A549 treated with AZD9567 at 1 μM for 4 hours (cell line): ENCODE results near the gene HIF1A. TPM values are rescaled to one million over a fixed set of nuclear protein-coding genes. Genes with fewer than 3 reads are reported as not detected.

ENCODE experiments used
- total RNA-seq: library from RNA; stranded (reverse); fragments of 200-300 nt; extraction: Qiagen RNA extraction; gene quantifications from 5 replicates; pipeline ENCODE4 v1.2.3, GENCODE V29; 2022; ENCODE audit not compliant: insufficient read depth

Gene HIF1A
- total RNA-seq, result 122 to 298 TPM (median 163 TPM) in 5 replicates

DNA sequence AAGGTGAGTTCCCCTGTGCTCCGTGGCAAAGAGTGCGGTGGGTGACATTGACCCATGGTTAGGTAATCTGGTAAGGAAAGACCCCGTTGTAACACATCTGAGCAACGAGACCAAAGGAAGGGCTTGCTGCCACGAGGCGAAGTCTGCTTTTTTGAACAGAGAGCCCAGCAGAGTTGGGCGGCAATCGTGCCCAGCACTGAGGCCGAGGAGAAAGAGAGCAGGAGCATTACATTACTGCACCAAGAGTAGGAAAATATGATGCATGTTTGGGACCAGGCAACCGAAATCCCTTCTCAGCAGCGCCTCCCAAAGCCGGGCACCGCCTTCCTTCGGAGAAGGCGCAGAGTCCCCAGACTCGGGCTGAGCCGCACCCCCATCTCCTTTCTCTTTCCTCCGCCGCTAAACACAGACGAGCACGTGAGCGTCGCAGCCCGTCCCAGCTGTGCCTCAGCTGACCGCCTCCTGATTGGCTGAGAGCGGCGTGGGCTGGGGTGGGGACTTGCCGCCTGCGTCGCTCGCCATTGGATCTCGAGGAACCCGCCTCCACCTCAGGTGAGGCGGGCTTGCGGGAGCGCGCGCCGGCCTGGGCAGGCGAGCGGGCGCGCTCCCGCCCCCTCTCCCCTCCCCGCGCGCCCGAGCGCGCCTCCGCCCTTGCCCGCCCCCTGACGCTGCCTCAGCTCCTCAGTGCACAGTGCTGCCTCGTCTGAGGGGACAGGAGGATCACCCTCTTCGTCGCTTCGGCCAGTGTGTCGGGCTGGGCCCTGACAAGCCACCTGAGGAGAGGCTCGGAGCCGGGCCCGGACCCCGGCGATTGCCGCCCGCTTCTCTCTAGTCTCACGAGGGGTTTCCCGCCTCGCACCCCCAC is at the start of gene HIF1A:
Gene HIF1A, plus strand, starts transcription at position 684 of the 865 bp plus-strand sequence. CDS start 292 bp downstream, outside the sequence.

GRCh38 chr14:61761959-61762786 is 66.9 kb downstream of the HIF1A start, which contains the start of gene SNAPC1:
TSS of gene SNAPC1 (plus strand) at chr14:61762420. CDS start at chr14:61762461, 41 bp downstream.

Other genes starting within 250 kb of the HIF1A start
- gene SNAPC1, start 66.9 kb downstream of the HIF1A start, total RNA-seq, result 11.4 to 13.8 TPM (median 12.9 TPM) in 5 replicates
- 0.07 to 0.14 TPM (median 0.13 TPM) in 4 of 5 replicates, not detected in the other for gene SYT16, start 117.2 kb downstream of the HIF1A start, total RNA-seq